ENCODE measurements around the gene SIPA1.

The SIPA1 gene

DNA sequence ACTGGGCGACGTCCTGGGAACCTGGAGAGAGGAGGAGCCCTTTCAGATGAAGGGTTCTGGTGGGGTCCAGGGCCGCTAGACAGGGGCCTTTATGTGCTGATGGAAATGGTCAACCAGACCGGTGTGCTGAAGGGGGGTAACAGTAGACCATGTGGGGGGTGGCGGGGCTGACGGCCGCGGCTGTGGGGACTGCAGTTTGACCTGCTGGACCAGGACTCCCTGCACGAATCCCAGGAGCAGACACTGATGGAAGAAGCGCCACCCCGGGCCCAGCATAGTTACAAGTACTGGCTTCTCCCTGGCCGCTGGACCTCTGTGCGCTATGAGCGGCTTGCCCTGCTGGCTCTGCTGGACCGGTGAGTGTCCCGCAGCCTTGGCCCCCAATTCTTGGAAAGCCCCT lies 15.9 kb upstream of the SIPA1 start:
- DNase-seq (ENCODE audit: low spot score), result no peak
- TF ChIP-seq, protein P1, sequence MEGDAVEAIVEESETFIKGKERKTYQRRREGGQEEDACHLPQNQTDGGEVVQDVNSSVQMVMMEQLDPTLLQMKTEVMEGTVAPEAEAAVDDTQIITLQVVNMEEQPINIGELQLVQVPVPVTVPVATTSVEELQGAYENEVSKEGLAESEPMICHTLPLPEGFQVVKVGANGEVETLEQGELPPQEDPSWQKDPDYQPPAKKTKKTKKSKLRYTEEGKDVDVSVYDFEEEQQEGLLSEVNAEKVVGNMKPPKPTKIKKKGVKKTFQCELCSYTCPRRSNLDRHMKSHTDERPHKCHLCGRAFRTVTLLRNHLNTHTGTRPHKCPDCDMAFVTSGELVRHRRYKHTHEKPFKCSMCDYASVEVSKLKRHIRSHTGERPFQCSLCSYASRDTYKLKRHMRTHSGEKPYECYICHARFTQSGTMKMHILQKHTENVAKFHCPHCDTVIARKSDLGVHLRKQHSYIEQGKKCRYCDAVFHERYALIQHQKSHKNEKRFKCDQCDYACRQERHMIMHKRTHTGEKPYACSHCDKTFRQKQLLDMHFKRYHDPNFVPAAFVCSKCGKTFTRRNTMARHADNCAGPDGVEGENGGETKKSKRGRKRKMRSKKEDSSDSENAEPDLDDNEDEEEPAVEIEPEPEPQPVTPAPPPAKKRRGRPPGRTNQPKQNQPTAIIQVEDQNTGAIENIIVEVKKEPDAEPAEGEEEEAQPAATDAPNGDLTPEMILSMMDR (IDR thresholded peaks at IDR 0.05; ENCODE audit: extremely low read depth, missing control alignments), result no peak

DNA sequence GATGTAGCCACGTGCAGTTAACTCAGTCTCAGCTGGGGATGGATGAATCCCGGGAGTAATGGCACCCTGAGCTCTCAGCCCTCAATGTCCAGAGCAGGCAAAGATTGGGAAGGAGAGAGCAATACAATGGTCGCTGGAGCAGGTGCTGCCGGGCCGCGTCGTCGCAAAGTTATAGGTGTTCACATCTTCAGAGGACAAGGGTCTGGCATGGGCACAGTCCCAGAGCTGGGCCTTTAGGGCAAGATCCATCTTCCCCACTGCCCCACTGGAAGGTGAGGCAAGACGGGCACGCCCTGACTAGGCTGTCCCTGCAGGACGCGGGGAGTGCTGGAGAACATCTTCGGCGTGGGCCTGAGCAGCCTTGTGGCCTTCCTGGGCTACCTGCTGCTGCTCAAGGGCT lies 14.7 kb upstream of the SIPA1 start:
- no peak for DNase-seq (ENCODE audit: low spot score)
- TF ChIP-seq, protein P1 (IDR thresholded peaks at IDR 0.05; ENCODE audit: extremely low read depth, missing control alignments), result no peak

DNA sequence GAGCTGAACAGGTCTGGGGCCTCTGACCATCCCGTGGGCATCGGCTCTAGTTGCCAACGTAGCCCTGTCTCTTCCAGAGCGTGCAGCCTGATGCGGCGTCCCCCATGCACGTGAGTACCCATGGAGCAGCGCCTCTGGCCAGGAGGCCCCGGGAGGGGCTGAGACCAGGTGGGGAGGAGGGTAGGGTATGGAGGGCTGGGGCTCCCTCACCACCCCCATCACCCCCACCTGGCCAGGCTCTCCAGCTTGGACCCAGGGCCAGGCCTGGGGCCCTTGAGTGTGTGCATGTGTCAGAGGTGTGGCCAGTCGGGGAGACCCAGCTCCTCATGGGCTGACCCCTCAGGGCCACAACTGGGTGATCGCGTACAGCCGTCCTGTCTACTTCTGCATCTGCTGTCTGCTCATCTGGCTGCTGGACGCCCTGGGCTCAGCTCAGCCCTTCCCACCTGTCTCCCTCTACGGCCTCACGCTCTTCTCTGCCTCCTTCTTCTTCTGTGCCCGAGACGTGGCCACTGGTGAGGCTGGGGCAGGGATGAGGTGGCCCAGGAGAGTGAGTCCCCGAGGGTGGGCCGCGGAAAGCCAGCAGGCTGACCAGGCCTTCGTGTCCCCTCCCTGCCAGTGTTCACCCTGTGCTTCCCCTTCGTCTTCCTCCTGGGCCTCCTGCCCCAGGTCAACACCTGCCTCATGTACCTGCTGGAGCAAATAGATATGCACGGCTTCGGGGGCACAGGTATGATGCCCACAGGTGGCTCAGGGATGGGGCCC lies 13.9 kb upstream of the SIPA1 start:
- no peak for DNase-seq (ENCODE audit: low spot score)
- TF ChIP-seq, protein P1 (IDR thresholded peaks at IDR 0.05; ENCODE audit: extremely low read depth, missing control alignments), result no peak

DNA sequence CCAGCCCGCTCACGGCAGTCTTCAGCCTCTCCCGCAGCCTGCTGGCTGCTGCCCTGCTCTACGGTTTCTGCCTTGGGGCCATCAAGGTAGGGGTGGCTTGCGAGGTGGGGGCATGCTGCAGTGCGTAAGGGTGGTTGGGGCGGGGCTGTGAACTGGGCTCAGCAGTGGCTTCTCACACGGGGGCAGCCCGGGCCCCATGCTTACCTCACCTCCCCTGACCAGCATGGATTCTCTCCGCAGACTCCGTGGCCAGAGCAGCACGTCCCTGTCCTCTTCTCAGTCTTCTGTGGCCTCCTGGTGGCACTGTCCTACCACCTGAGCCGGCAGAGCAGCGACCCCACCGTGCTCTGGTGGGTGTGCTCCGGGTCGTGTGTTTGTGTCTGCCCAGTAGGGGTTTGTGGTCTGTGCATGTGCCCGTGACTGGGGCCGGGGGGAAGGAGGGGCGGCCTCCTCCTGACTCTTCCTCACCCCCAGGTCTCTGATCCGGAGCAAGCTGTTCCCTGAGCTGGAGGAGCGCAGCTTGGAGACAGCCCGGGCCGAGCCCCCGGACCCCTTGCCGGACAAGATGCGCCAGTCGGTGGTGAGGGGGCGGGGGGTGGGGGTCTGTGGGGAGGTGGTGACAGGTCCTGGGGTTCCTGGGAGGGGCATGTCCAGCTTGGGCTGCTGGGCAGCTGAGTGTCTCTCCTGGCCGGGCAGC lies 12.8 kb upstream of the SIPA1 start:
- TF ChIP-seq, protein P1 (IDR thresholded peaks at IDR 0.05; ENCODE audit: extremely low read depth, missing control alignments), result no peak
- DNase-seq (ENCODE audit: low spot score), result no peak

DNA sequence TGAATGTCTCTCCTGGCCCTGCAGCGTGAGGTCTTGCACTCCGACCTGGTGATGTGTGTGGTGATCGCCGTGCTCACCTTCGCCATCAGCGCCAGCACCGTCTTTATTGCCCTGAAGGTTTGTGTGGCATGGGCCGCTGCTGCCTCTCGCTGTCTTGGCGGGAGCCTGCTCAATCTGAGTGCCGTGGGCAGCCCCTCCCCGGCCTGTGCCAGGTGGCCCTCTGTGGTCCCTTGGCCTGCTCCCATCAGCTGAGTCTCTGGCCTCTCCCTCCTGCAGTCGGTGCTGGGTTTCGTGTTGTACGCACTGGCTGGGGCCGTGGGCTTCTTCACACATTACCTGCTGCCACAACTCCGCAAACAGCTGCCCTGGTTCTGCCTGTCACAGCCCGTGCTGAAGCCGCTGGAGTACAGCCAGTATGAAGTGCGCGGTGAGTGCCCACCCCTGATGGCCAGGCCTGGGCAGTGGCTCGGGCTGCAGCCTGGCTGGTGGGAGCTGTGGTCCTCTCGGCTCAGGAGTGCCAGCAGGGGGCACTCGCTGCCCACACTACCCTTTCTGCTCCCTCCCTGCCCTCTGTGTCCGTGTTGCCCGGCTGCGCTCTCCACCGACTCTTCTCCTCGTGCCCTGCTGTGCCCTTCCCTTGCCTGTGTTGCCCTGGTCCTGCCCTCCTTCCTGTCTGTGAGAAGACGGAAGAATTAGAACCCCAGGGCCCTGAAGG lies 12.1 kb upstream of the SIPA1 start:
- peak; percentile 86 for DNase-seq (ENCODE audit: low spot score)
- TF ChIP-seq, protein P1 (IDR thresholded peaks at IDR 0.05; ENCODE audit: extremely low read depth, missing control alignments), result peak; percentile 71

DNA sequence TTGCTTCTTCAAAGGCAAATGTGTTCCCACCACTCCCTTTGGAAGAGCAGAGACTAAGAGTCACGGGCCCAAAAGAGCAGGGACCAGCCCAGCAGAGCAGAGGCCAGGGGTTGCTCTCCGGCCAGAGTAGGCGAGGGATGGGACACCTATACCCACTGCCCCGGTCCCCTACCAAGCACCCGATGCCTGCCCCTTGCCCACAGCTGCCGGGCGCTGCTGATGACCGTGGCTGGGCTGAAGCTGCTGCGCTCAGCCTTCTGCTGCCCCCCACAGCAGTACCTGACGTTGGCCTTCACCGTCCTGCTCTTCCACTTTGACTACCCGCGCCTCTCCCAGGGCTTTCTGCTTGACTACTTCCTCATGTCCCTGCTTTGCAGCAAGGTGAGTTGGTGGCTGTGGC lies 10.7 kb upstream of the SIPA1 start:
- no peak for DNase-seq (ENCODE audit: low spot score)
- TF ChIP-seq, protein P1 (IDR thresholded peaks at IDR 0.05; ENCODE audit: extremely low read depth, missing control alignments), result no peak

DNA sequence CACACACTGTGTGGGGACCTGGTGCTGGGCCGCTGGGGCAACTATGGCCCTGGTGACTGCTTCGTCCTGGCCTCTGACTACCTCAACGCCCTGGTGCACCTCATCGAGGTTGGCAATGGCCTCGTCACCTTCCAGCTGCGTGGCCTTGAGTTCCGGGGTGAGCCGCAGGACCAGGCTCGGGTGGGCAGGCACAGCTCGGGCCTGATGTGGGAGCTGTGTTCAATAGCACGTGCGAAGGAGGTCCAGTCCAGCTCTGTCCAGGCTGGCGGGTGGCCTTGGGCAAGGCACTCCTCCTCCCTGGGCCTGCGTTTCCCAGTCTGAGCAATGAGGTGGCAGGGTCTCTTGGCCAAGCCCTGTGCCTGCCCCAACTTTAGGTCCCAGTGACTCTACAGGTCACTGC lies 8.3 kb upstream of the SIPA1 start:
- TF ChIP-seq, protein P1 (IDR thresholded peaks at IDR 0.05; ENCODE audit: extremely low read depth, missing control alignments), result no peak
- no peak for DNase-seq (ENCODE audit: low spot score)
